ENCODE measurements around the gene SULT1C2. TPM values are rescaled to one million over a fixed set of nuclear protein-coding genes. Genes with fewer than 3 reads are reported as not detected.

SULT1C2 gene
- total and polyA plus RNA-seq, 3 donors from 2014 or later, result 0.43 to 1.3 TPM; not detected in 1

GRCh38 chr2:108244667-108245414, 43.9 kb upstream of the SULT1C2 start:
- H3K36me3 ChIP-seq (ENCODE audit: low read depth, missing control alignments), result no peaks in the 10 kb centered on the region
- WGBS, 2 donors, result 80 to 93% methylated on average over 2 of the region's 2 CpGs
- H3K27me3 ChIP-seq, result no peaks in the 10 kb centered on the region
- H3K4me1 ChIP-seq, result no peaks in the 10 kb centered on the region
- H3K9me3 ChIP-seq, result no peaks in the 10 kb centered on the region
- H3K27ac ChIP-seq, result no peak overlapping the region
- TF ChIP-seq CTCF (IDR thresholded peaks at IDR 0.05), result no peak
- no peak for TF ChIP-seq POLR2A (IDR thresholded peaks at IDR 0.05)
- intact Hi-C loops (cut with DNase I; ENCODE audit: low total_unique reads), result no loop called here
- no peak for DNase-seq
- no peak overlapping the region for H3K4me3 ChIP-seq

- H3K36me3 ChIP-seq (ENCODE audit: low read depth, missing control alignments), result no peaks in the 10 kb centered on the region
- no peak for TF ChIP-seq POLR2A (IDR thresholded peaks at IDR 0.05)
- no peak for TF ChIP-seq CTCF (IDR thresholded peaks at IDR 0.05)
- no peaks in the 10 kb centered on the region for H3K27me3 ChIP-seq
- H3K27ac ChIP-seq, result no peak overlapping the region
- H3K9me3 ChIP-seq, result no peaks in the 10 kb centered on the region
- no peak for DNase-seq
- H3K4me3 ChIP-seq, result no peak overlapping the region
- H3K4me1 ChIP-seq, result no peaks in the 10 kb centered on the region
- 13 to 23% methylated on average over 1 of the region's 1 CpG for WGBS, 2 donors
- intact Hi-C loops (cut with DNase I; ENCODE audit: low total_unique reads), result no loop called here
Observed at GRCh38 chr2:108253106-108253505, 35.6 kb upstream of the SULT1C2 start.

- WGBS, 2 donors, result 69 to 78% methylated on average over 3 of the region's 3 CpGs
- intact Hi-C loops (cut with DNase I; ENCODE audit: low total_unique reads), result no loop called here
Observed at GRCh38 chr2:108257757-108258331, 30.9 kb upstream of the SULT1C2 start.

GRCh38 chr2:108260773-108261172, 27.9 kb upstream of the SULT1C2 start:
- no peaks in the 10 kb centered on the region for H3K27me3 ChIP-seq
- no peaks in the 10 kb centered on the region for H3K9me3 ChIP-seq
- intact Hi-C loops (cut with DNase I; ENCODE audit: low total_unique reads), result no loop called here
- WGBS, 2 donors, result 83 to 92% methylated on average over 1 of the region's 1 CpG
- H3K4me3 ChIP-seq, result no peak overlapping the region
- no peak for DNase-seq
- no peaks in the 10 kb centered on the region for H3K4me1 ChIP-seq
- TF ChIP-seq CTCF (IDR thresholded peaks at IDR 0.05) (no peak), POLR2A (IDR thresholded peaks at IDR 0.05) (no peak)
- no peak overlapping the region for H3K27ac ChIP-seq
- H3K36me3 ChIP-seq (ENCODE audit: low read depth, missing control alignments), result no peaks in the 10 kb centered on the region

More at GRCh38 chr2:108257757-108258331, 30.9 kb upstream of the SULT1C2 start:
- Histone ChIP-seq H3K4me3 (no peak overlapping the region), H3K36me3 (ENCODE audit: low read depth, missing control alignments) (no peaks in the 10 kb centered on the region), H3K9me3 (no peaks in the 10 kb centered on the region), H3K27me3 (no peaks in the 10 kb centered on the region), H3K4me1 (no peaks in the 10 kb centered on the region), H3K27ac (no peak overlapping the region)
- no peak for DNase-seq
- TF ChIP-seq POLR2A (IDR thresholded peaks at IDR 0.05) (no peak), CTCF (IDR thresholded peaks at IDR 0.05) (no peak)
